ENCODE results near the gene CDK14.

CDK14 gene

DNA sequence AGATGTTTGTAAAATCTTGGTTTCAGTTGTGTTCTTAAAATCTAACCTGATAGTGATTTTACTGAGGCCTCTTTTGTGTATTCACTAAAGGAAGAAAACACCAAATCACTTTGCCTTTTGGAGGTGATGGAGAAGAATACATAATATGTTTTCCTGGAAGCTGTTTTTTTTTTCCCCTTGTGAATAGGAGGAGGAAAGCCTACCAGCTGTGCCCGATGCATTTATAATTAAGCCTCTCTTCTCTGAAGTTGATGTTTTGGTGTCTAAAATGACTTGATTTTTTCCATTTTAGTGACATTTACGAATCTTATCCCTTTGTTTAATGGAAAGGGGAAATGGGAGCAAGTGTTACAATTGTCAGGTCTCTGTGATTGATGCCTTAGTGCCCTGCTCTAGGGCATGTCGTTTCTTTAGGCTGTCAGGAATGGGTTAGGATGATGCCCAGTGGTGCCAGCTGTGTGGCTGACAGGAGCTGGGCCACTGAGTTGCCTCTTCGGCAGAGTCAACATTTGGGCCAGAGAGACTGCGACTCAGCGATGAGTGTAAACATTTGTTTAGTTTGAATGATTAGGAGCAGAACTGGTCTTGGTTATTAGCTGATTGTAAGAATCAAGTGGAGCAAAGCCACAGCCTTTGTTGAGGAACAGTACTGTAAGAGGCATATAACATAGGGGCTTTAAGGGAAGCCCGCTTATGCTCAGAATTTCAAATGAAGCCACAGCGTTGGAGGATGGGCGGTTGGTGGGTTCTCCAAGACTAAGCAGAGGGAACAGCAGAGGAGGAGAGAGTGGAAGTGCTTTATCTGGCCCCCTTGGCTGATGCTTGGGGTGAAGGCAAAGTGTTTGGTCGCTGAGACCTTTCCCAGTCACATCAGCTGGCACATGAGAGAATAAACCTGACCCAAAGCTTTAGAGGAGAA is 81.6 kb downstream of the CDK14 start:
- no peak for DNase-seq (ENCODE audit: low spot score)
- FAIRE-seq, result no peak

DNA sequence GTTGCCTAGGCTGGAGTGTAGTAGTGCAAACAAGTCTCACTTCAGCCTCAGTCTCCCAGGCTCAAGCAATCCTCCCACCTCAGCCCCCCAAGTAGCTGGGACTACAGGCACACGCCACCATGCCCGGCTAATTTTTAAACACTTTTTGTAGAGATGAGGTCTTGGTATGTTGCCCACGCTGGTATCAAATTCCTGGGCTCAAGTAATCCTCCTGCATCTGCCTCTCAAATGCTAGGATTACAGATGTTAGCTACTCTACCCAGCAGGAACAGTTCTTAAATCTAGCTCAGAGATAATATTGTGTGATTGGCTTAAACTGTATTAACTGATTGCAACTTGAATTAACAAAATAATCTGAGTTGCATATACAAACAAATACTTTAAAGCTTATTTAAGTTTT is 82.9 kb downstream of the CDK14 start:
- no peak for DNase-seq (ENCODE audit: low spot score)
- FAIRE-seq, result no peak

DNA sequence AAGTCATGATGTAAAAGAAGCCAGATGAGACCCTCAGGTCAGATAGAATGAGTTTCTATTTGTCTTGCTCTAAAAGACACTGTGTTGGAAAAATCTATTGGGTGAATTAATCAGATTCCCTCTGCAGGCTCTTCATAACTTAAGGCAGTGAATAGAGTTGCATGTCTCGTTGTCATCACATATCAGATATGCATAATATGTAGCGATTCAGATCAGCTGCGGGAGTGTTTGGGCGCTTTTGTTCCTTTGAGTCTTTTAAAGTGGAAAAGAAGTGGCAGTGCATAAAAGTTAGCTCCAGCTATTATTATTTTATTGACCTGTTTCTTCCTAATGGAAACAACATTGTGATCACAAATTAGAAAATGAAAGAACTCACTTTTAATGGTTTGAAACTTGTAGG is 84.4 kb downstream of the CDK14 start:
- FAIRE-seq (no peak), DNase-seq (ENCODE audit: low spot score) (no peak)

DNA sequence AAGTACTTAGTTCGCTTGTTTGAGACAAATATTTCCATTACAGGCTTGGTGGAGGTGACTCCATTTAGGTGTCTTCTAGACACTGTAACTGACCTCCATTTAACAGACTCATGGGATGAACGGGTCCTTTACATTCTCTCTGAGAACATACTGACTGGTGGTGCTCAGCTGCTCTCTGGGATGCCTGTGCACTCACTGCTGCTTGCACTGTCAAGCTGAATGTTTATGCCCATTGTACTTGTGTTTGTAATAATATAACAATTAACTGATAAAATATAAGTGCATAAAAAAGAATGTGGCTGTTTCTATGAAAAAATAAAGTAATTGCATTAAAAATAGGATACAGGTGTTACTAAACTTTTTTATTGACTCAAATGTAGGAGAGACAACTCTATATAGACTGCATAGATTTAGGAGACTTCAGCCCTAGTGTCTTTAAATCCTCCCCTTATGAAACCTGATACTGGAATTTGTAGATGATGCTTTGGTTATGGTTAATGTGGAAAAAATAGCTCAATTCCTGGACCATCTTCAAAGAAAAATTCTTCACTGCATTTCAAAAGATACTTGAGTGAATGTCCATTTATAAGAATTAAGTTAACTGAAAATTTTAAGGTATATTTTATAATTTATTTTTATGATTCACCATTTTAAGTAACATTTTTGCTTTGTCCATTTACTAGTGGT is 85.4 kb downstream of the CDK14 start:
- DNase-seq (ENCODE audit: low spot score) (no peak), FAIRE-seq (no peak)

DNA sequence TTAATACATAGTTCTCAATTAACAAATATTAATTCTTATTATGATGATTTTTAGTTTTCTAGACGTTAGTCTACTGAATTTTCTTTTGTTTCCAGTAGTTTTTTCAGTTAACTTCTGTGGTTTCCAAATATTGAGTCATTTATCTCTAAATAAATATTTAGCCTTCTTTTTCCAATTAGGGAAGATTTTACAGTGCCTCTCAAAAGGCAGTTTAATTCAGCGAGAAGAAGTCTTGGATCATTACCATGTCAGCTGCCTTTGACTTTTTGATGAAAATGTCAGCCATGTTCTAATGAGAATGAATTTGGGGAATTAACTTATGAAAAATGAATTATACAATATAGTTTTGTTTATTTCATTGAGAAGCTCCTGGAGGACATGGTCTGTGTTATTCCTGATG is 90.0 kb downstream of the CDK14 start:
- FAIRE-seq (no peak), DNase-seq (ENCODE audit: low spot score) (no peak)

DNA sequence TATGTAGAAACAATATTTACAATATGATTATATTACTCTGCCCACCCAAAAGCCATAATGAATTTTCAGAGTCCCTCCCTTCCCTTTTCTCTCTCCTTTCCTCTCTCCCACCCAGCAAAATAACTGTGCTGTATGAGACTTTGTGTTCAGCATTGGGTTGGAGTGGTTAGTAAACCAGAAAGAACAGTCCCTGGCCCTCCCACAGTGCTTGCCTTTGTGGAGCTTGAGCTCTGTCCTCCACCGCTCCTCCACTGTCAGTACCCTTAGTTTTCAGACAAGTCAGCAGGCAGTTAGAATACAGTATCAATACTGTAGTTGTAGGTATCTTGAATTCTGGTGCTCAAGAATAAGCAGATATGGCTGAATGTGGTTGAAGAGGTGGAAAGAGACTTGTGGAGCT is 92.7 kb downstream of the CDK14 start:
- DNase-seq (ENCODE audit: low spot score) (no peak), FAIRE-seq (no peak)

DNA sequence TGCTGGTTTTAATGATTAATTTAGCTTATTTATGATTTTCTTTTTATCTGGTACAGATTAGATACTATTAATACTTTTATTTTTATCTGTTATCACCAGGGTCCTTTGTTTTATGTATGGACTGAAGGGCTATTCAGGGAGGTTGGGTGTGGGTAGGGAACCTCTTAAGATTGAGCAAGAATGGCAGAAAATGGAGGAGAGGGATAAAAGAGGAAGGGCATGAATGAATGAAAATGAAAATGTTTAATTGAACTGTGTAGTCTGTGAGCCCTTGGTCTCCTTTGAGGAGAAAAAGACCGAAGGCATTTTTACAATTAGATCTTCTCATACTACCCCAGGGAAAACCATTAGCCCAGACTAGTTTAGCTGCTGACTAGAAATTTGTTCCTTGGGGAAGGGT is 93.1 kb downstream of the CDK14 start:
- FAIRE-seq (no peak), DNase-seq (ENCODE audit: low spot score) (no peak)

DNA sequence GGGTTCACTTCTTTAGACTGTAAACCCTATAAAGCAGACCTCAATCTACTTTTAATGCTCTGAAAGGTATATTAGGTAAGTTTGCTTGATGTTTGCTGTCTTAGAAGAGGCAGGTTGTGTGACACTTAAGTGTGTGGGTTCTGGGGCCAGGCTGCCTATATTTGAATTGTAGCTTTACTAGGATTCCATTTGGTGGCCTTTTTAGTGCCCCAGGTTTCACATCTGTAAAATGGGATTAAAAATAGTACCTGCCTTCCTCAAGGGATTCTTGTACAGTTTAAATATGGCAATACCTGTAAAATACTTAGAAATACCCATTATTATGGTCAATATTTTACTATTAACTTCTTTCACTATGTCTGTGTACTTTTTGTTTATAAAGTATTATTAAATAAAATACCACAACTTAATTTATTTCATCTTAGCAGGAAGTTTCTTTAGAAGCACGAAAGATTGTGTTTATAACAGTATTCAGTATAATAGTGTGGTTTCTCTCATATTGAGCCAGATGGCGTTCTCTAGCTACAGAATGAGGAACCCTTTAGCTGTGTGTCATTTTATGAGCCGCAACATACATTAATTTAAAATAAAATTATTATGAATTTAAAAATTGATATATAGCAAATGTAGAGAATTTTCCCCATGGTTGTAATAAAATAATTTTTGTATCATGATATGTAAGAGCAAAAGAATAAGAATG is 94.2 kb downstream of the CDK14 start:
- DNase-seq (ENCODE audit: low spot score) (no peak), FAIRE-seq (peak; percentile 42)

DNA sequence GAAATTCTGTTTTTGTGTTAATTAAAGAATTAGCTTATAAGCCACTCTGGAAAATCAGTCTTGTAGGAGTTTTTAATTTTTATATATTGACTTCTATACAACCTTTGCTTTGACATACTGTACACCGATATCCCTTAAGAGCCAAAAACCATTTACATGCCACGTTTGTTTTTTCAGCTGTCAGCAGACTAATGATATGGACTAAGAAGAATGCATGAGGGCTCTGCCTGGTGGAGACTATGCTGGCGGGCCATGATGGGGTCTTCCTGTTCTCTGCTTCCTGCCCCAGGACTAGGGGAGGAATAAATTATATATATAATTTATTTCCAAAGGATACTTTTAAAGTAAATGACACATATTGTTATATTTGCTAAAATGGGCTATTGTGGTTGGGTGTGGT is 96.3 kb downstream of the CDK14 start:
- no peak for DNase-seq (ENCODE audit: low spot score)
- no peak for FAIRE-seq

DNA sequence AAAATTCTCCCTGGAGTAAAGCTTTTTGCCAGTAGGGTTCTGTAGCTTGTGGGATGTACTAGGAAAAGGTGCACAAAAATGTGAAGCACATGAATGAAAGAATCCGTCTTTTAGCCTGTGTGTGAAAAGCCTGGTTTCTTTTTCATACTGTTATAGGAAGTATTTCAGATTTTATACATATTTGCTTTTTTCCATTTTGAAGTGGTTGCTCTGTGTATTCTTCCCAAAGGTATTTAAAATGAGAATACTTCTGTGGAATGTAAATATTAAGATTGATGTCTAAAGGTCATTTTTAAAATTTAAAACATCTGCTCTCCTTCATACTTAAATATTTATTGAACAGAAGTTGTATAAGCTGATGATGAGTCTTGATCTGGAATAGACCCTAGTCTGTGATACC is 96.8 kb downstream of the CDK14 start:
- DNase-seq (ENCODE audit: low spot score) (no peak), FAIRE-seq (no peak)

DNA sequence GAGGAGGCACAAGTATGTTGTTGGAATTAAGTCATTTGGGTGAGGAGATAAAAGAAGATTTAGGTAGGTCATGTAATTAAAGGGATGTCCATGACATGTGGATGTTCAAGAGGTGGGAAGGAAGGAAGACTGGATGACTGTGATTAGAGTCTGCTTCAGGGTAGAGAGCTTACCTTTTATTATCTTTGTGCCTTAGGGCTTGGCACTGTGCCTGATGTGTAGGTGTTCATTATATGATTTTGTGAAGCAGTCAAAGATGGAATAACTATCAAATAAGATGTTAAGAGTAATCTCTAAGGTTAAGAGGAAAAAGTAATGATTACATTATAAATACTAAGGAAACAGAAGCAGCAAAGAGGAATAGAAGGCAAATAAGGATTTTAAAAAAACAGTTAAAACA is 97.8 kb downstream of the CDK14 start:
- DNase-seq (ENCODE audit: low spot score), result no peak
- no peak for FAIRE-seq

DNA sequence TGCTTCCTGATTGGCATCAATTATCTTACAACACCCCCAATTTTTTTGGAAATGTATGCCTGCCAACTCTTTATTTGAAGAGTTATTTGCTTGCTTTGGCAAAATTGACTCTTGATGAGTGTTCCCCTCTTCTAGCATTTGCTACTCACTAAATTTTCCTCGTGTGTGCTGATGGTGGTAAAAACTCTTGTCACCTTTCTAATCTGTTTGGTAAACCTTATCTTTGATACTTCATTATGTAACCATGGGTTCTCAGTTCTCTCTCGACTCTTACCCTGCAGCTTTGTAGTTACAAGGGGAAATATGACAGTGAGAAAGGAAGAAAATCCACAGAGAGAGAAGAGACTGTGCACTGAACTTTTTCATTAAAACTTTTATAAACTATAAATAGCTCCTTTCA is 102.5 kb downstream of the CDK14 start:
- FAIRE-seq (no peak), DNase-seq (ENCODE audit: low spot score) (no peak)

DNA sequence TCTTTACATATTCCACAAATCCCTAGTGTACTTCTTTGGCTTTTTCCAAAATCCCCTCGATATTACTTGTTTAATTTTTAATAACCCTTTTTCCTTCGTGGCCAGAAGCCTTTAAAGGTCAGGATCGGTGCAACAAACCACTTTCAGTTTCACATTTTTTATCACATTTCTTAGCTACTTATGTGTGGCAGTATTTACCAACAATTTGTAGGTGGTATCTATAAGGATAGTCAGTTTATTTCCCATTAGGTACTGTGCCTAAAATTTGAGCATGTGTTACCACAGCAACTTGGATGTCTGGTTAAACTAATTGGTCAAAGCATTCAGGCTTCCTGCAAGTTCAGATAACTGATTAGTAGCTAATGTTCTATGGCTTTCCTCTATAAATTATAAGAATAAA is 104.9 kb downstream of the CDK14 start:
- peak; percentile 65 for FAIRE-seq
- no peak for DNase-seq (ENCODE audit: low spot score)

DNA sequence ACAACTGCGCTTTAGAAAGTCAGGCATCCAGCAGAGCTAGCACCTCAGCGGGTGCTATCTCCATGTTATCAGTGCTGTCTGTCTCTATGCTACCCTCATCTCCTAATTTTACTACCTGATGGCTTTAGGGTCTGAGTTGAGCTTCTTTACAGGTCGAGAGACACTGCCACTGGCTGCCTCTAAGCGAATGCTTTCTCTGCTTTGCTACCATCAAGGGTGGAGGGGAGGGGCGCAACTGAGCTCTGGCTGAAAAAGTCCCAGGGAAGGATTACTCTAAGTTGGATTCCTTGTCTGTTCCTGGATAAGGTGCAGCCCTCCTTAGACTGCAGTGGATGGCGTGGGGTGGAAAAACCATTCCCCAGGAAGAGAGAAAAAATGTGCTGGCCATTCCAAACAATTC is 105.7 kb downstream of the CDK14 start:
- no peak for FAIRE-seq
- no peak for DNase-seq (ENCODE audit: low spot score)

DNA sequence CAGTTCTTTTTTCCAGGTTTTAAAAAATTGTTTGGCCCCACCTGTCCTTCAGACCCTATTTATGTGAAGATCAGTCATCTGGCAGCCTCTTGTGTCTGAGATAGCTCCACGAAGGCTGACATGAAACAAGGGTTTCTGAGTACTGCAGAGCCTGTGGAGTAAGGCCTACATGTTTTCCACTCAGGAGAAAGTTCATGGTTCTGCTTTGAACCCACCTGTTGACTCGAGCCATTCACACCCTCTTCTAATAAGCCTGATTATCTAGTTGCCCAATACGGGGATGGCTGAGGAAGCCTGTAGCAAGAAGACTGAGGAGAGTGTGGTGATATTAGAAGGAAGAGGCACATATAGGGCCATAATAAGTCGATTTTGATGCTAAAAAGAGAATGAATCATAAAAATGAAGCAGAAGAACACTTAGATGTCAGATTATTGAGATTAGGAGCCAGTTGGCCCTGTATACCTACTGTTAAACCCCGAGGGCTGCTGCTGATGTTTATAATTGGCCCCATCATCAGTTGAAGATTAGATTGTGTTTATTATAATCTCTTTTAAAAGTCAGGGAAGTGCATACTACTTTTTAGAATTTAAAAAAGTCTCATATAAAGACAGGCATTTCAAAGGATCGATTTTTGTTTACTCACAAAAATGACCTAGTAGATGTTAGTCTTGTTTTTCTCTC is 109.4 kb downstream of the CDK14 start:
- DNase-seq (ENCODE audit: low spot score), result no peak
- FAIRE-seq, result no peak

DNA sequence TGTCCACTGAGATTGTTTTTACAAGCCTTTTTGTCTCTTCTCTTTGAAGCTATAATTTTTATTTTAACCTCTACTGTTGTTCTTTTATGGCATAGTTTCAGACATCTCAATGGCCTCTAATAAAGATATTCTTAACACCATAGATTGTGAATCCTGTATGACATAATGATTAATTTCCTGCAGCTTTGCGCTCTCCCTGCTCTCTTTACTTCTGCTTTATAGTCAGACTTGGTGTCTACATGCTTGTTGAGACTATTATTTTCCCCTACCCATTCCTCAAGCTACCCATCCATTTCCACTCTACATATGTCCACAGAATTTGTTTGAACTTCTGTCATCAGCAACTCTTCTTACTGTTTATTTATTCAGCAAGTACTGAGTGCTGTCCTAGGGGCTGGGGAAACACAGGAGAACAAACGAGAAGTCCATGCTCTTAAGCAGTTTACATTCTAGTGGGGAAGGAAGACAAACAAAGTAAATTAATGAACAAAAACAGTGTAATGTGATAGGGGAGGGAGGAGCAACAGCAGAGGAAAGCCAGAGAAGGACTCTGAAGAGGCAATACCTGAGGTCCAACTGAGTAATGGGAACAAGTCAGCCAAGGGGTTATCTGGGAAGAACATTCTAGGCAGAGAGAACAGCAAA is 110.1 kb downstream of the CDK14 start:
- FAIRE-seq (no peak), DNase-seq (ENCODE audit: low spot score) (no peak)

DNA sequence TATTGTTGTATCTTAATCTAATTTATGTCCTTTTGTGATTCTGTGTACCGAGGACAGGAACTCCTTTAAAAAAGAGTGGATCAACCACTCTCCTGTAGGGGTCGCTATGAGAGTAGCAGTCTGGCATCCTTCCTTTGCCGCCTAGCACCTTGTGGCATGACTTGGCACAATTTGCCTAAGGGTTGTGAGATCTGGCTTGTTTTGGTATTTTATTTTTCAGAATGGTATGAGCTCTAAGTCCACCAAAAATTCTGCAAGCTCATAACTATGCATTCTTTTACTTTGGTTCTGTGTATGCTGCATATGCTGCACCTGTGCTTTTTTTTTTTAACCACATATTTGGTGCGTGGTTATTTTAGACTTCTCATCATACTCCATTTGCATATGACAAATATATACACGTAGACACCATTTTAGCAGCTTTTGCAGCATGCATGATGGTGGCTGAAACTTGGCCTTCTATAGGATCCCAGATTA is 112.8 kb downstream of the CDK14 start:
- DNase-seq (ENCODE audit: low spot score) (no peak), FAIRE-seq (no peak)

DNA sequence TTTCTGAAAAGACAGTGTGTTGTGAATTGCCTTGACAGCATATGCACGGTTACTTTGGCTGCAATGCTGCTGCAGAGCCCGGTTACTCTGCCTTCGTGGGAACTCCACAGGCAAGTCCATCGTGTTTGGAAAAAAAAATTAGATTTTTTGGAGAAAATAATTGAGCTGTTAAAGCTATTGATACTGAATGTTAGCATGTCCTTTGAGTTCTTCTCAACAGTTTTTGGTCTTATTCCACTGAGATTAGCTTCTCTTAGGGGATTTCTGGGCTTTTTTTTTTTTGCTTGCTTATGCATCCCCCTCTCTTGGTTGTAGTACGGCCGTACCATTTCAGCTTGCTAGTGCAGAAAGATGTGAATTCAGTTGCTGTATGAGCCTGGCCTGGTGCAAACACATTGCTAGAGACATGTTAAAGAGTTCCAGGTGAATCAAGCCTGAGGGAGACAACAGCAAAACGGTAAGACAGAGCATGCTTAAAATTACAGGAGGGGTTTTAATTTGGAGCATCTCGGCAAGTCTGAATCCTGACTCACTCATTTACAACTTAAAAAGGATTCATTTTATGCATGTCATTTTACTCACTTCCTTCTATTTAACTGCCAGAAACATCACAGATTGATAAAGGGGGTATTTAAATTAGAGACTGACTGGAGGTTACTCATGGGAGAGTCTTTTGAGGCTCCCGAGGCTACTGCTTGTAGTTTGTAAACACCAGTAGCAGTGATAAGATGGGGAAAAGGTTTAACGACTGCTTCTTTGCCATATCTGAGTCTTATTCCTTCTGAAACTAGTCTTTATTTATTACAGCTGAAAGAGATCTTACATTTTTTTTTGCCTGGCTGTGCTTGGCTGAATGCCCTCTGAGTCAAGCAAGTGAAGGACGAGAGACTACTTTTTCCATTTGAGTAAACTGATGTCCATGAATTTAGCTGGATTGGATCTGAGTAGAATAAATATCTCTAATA is 113.7 kb downstream of the CDK14 start:
- no peak for FAIRE-seq
- DNase-seq (ENCODE audit: low spot score), result no peak

DNA sequence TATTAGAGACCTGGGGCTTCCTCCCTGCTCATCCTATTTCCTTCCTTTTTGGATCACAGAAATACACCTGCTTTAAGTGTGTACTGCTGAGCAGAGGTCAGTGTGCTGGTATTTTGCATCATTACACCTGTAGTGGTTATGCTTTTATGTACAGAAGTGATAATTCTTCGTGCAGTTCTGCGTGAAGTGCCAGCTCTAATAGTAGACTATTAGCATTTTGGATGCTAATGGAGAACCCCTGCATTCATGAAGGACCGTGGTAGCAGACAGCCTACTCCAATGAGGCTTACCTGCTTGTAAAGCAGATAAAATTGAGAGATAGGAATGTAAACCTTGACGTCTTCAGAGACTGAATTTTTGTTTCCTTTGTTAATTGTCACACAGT is 114.3 kb downstream of the CDK14 start:
- no peak for DNase-seq (ENCODE audit: low spot score)
- FAIRE-seq, result no peak

DNA sequence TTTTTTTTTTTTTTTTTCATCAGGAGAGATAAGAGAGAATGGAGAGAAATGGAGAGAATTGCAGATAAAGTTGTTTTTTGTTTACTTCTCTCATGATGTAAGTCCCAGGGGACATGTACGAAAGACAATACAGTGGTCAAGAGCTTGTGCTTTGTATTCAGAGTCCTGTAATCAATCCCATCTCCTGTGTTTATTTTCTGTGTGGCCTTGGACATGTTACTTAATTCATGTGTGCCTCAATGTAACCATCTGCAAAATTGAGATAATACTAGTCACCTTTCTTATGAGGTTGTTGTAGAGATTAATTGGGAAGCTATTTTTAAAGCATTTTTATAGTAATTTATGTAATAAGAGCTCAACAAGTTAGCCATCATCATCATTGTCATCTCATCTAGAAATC is 117.5 kb downstream of the CDK14 start:
- no peak for FAIRE-seq
- DNase-seq (ENCODE audit: low spot score), result no peak

Measured in RCC 7860 (cell line).